ENCODE results near the gene RCSD1. TPM values are rescaled to one million over a fixed set of nuclear protein-coding genes. Genes with fewer than 3 reads are reported as not detected.

Gene RCSD1
- total RNA-seq, 2 experiments from 2014 or later = 42.3 to 44.6 TPM

- no peaks in the 10 kb centered on the region for H3K9me3 ChIP-seq (ENCODE audit: control insufficient read depth in 1 of 2, insufficient read depth in 1 of 2, low read length in 2 of 2)
- no peak for TF ChIP-seq CTCF (IDR thresholded peaks at IDR 0.05)
- no peaks in the 10 kb centered on the region for H3K4me1 ChIP-seq (ENCODE audit: insufficient read depth, low read length)
- Mint-ChIP-seq H3K36me3 (ENCODE audit: low read depth) (no peaks in the 10 kb centered on the region), H3K27ac (no peak overlapping the region), H3K27me3 (no peaks in the 10 kb centered on the region), H3K4me1 (ENCODE audit: low read depth) (no peaks in the 10 kb centered on the region), H3K4me3 (no peak overlapping the region), H3K9me3 (no peaks in the 10 kb centered on the region)
- no peaks in the 10 kb centered on the region for H3K27me3 ChIP-seq (ENCODE audit: control insufficient read depth in 1 of 2, insufficient read depth in 2 of 2, low read length in 2 of 2)
- H3K27ac ChIP-seq (ENCODE audit: low read depth in 1 of 2, low read length in 2 of 2) = no peak overlapping the region
- intact Hi-C loops (cut with DNase I, micrococcal nuclease) = no loop called here
- POLR2A ChIA-PET = no interaction called here
- ATAC-seq (ENCODE audit: poor library complexity) (no peak), DNase-seq (no peak)
- no peaks in the 10 kb centered on the region for H3K36me3 ChIP-seq (ENCODE audit: insufficient read depth, low read length)
- CTCF ChIA-PET = no interaction called here
- no peak overlapping the region for H3K4me3 ChIP-seq (ENCODE audit: low read length)
Observed at GRCh38 chr1:167744901-167745300, 114.9 kb downstream of the RCSD1 start.

GRCh38 chr1:167746013-167746672 is 116.1 kb downstream of the RCSD1 start:
- no peak for TF ChIP-seq CTCF (IDR thresholded peaks at IDR 0.05)
- no peak overlapping the region for H3K27ac ChIP-seq (ENCODE audit: low read depth in 1 of 2, low read length in 2 of 2)
- intact Hi-C loops (cut with DNase I, micrococcal nuclease) = no loop called here

GRCh38 chr1:167746988-167747655 is 117.1 kb downstream of the RCSD1 start:
- Mint-ChIP-seq H3K27me3 (no peaks in the 10 kb centered on the region), H3K9me3 (no peaks in the 10 kb centered on the region), H3K27ac (no peak overlapping the region), H3K4me3 (no peak overlapping the region), H3K36me3 (ENCODE audit: low read depth) (no peaks in the 10 kb centered on the region), H3K4me1 (ENCODE audit: low read depth) (no peaks in the 10 kb centered on the region)
- ChIA-PET POLR2A (no interaction called here), CTCF (interaction anchor here (0.6 kb wide), 1 partner anchor 30 kb away, joined by 7 read pairs; no protein-coding TSS in a partner anchor)
- ATAC-seq (ENCODE audit: poor library complexity) = no peak
- no peak for TF ChIP-seq CTCF (IDR thresholded peaks at IDR 0.05)
- Histone ChIP-seq H3K9me3 (ENCODE audit: control insufficient read depth in 1 of 2, insufficient read depth in 1 of 2, low read length in 2 of 2) (no peaks in the 10 kb centered on the region), H3K4me1 (ENCODE audit: insufficient read depth, low read length) (no peaks in the 10 kb centered on the region), H3K4me3 (ENCODE audit: low read length) (no peak overlapping the region), H3K36me3 (ENCODE audit: insufficient read depth, low read length) (no peaks in the 10 kb centered on the region), H3K27ac (ENCODE audit: low read depth in 1 of 2, low read length in 2 of 2) (no peak overlapping the region), H3K27me3 (ENCODE audit: control insufficient read depth in 1 of 2, insufficient read depth in 2 of 2, low read length in 2 of 2) (no peaks in the 10 kb centered on the region)
- intact Hi-C loops (cut with DNase I, micrococcal nuclease) = no loop called here
- DNase-seq = no peak

More at GRCh38 chr1:167746013-167746672, 116.1 kb downstream of the RCSD1 start:
- H3K4me1 ChIP-seq (ENCODE audit: insufficient read depth, low read length) = no peaks in the 10 kb centered on the region
- H3K4me1 Mint-ChIP-seq (ENCODE audit: low read depth) = no peaks in the 10 kb centered on the region
- no peaks in the 10 kb centered on the region for H3K27me3 Mint-ChIP-seq
- ATAC-seq (ENCODE audit: poor library complexity) = no peak
- H3K4me3 Mint-ChIP-seq = no peak overlapping the region
- H3K4me3 ChIP-seq (ENCODE audit: low read length) = no peak overlapping the region
- CTCF ChIA-PET = no interaction called here
- no peaks in the 10 kb centered on the region for H3K36me3 ChIP-seq (ENCODE audit: insufficient read depth, low read length)
- no peaks in the 10 kb centered on the region for H3K9me3 ChIP-seq (ENCODE audit: control insufficient read depth in 1 of 2, insufficient read depth in 1 of 2, low read length in 2 of 2)
- H3K36me3 Mint-ChIP-seq (ENCODE audit: low read depth) = no peaks in the 10 kb centered on the region
- POLR2A ChIA-PET = no interaction called here
- no peak for DNase-seq
- no peak overlapping the region for H3K27ac Mint-ChIP-seq
- no peaks in the 10 kb centered on the region for H3K27me3 ChIP-seq (ENCODE audit: control insufficient read depth in 1 of 2, insufficient read depth in 2 of 2, low read length in 2 of 2)
- no peaks in the 10 kb centered on the region for H3K9me3 Mint-ChIP-seq

Measured in CD4-positive, alpha-beta T cell (primary cell).